K562 (cell line): ENCODE results near the gene TUBB1. TPM values are rescaled to one million over a fixed set of nuclear protein-coding genes. Genes with fewer than 3 reads are reported as not detected.

Source experiments
- ARNT ChIP-seq, 2 experiments: fragments of 450-650 bp; IDR thresholded peaks; 2 replicates each; pipeline ENCODE4 v1.6.1; 2016; ENCODE audit warnings: mild to moderate bottlenecking in 1 of 2
- GTF2E2 ChIP-seq: fragments of 200-800 bp; sonication (Bioruptor generic); IDR thresholded peaks from 2 replicates; pipeline ENCODE4 v1.6.1; 2016; ENCODE audit warnings: missing genetic modification characterization, missing compliant biosample characterization
- MGA ChIP-seq: fragments of 450-650 bp; IDR thresholded peaks from 2 replicates; pipeline ENCODE4 v1.6.1; 2016; ENCODE audit warnings: mild to moderate bottlenecking, moderate library complexity
- RNF2 ChIP-seq: sonication (generic); IDR thresholded peaks from 2 replicates; pipeline ENCODE4 v1.6.1; 2016
- SP2 ChIP-seq: IDR thresholded peaks from 2 replicates; pipeline ENCODE4 v1.6.1; 2011; ENCODE audit warnings: mild to moderate bottlenecking, low read depth, low read length, moderate library complexity; ENCODE audit not compliant: poor library complexity, severe bottlenecking; ENCODE audit errors: extremely low read depth
- TCFL5 ChIP-seq: fragments of 250-450 bp; sonication (Bioruptor Pico); conservative IDR thresholded peaks from 2 replicates; pipeline ENCODE4 v1.6.1; 2021; ENCODE audit warnings: mild to moderate bottlenecking, moderate library complexity, matching md5 sums
- ZNF175 ChIP-seq: fragments of 200-800 bp; sonication (Bioruptor generic); IDR thresholded peaks from 2 replicates; pipeline ENCODE4 v1.6.1; 2016; ENCODE audit warnings: low read depth, mild to moderate bottlenecking, missing genetic modification characterization, missing compliant biosample characterization
- polyA plus RNA-seq, 8 experiments: library from polyadenylated mRNA; depleted of rRNA in 4 of 8; stranded (reverse) in 5 of 8; unstranded in 3 of 8; fragments of >200 nt; fragmentation: Nextera tagmentation in 2 of 8; fragmentation: Illumina TruSeq in 1 of 8; extraction: Ambion mirVana in 2 of 8; extraction: Trizol in 1 of 8; gene quantifications; 2 replicates each; pipeline versions ENCODE4 v1.2.1 to v1.2.3, GENCODE V29; 2011 to 2014; ENCODE audit warnings: inconsistent platforms in 1 of 8, missing spikeins in 1 of 8
- total RNA-seq, 7 experiments: library from RNA; depleted of rRNA in 6 of 7; stranded (reverse); fragments of >200 nt in 6 of 7; fragmentation: Illumina TruSeq in 2 of 7; extraction: Trizol in 2 of 7; gene quantifications; 2 replicates each; pipeline versions ENCODE4 v1.2.1 to v1.2.3, GENCODE V29; 2011 to 2021; ENCODE audit warnings: low replicate concordance in 1 of 7

The TUBB1 gene
- total and polyA plus RNA-seq, 9 of the 15 experiments (the other 6 are each of a cell fraction or from before 2014, with no cell fraction given): 1.5 to 3.9 (median 2.4) TPM

- TF ChIP-seq MGA: peak; percentile 86
- peak; percentile 86 for TF ChIP-seq TCFL5 (CRISPR knock-in tag)
- 0 out of 2 replicates have a peak, but pooled peaks have one; percentile 54 for TF ChIP-seq RNF2
- peak; percentile 62 for TF ChIP-seq SP2
- no peak for TF ChIP-seq ARNT (IDR thresholded peaks at IDR 0.05)
- TF ChIP-seq ZNF175 (CRISPR knock-in tag): peak; percentile 98
- 0 out of 2 replicates have a peak, but pooled peaks have one; percentile 50 for TF ChIP-seq GTF2E2
Observed at GRCh38 chr20:59032023-59032712, 12.9 kb downstream of the TUBB1 start, which contains the start of gene ATP5F1E (continued).
